HG03103 (cell line): ENCODE measurements around the gene GAS2L1.

Source experiments
- ATAC-seq: cut with Tn5 transposase; IDR thresholded peaks from one replicate; pipeline ENCODE4 v1.9.1; 2021; ENCODE audit warnings: low read depth; ENCODE audit not compliant: unreplicated experiment

The GAS2L1 gene

GRCh38 chr22:29325356-29325755 is 18.9 kb downstream of the GAS2L1 start:
- no peak for ATAC-seq

GRCh38 chr22:29325785-29326315 is 19.4 kb downstream of the GAS2L1 start:
- no peak for ATAC-seq

- no peak for ATAC-seq
These were observed 20.0 kb downstream of the GAS2L1 start for GRCh38 chr22:29326481-29326880.

- no peak for ATAC-seq
These were observed 20.8 kb downstream of the GAS2L1 start for GRCh38 chr22:29327089-29327764.

GRCh38 chr22:29328055-29328454 is 21.6 kb downstream of the GAS2L1 start:
- no peak for ATAC-seq

GRCh38 chr22:29328566-29329500 is 22.4 kb downstream of the GAS2L1 start:
- ATAC-seq, result no peak

GRCh38 chr22:29329581-29329980 is 23.1 kb downstream of the GAS2L1 start:
- ATAC-seq, result no peak

- ATAC-seq, result no peak
These were observed 23.8 kb downstream of the GAS2L1 start for GRCh38 chr22:29330291-29330690.

GRCh38 chr22:29330753-29331152 is 24.3 kb downstream of the GAS2L1 start:
- no peak for ATAC-seq

- no peak for ATAC-seq
These were observed 24.8 kb downstream of the GAS2L1 start for GRCh38 chr22:29331213-29331612.

GRCh38 chr22:29331658-29332300 is 25.3 kb downstream of the GAS2L1 start:
- ATAC-seq, result no peak

GRCh38 chr22:29332886-29333496 is 26.5 kb downstream of the GAS2L1 start:
- no peak for ATAC-seq

- no peak for ATAC-seq
These were observed 27.7 kb downstream of the GAS2L1 start for GRCh38 chr22:29334148-29334547.

- no peak for ATAC-seq
These were observed 28.4 kb downstream of the GAS2L1 start for GRCh38 chr22:29334696-29335344.

GRCh38 chr22:29335656-29336055 is 29.2 kb downstream of the GAS2L1 start:
- ATAC-seq, result no peak

- no peak for ATAC-seq
These were observed 30.5 kb downstream of the GAS2L1 start for GRCh38 chr22:29336751-29337490.

GRCh38 chr22:29337631-29338284 is 31.3 kb downstream of the GAS2L1 start:
- no peak for ATAC-seq

- ATAC-seq, result no peak
These were observed 31.9 kb downstream of the GAS2L1 start for GRCh38 chr22:29338398-29338797.
